Mucosa of descending colon (tissue), 3 donors: ENCODE data around the gene PROC. TPM values are rescaled to one million over a fixed set of nuclear protein-coding genes. Genes with fewer than 3 reads are reported as not detected.
"Not testable (repeated sequence)": the region's sequence is repeated elsewhere in the genome, so short reads cannot be mapped to it uniquely, and the experiment has no call there.

Experiments
- ATAC-seq: fragments of 200-7000 bp; cut with Tn5 transposase; one replicate; pipeline ENCODE4 v1.9.1; 2020; ENCODE audit warnings: mild to moderate bottlenecking, moderate library complexity
- DNase-seq, 3 donors: peaks; one replicate each; pipeline ENCODE4 v3.0.0-alpha.2; 2020
- H3K36me3 ChIP-seq: fragments of 200-600 bp; one replicate; pipeline ENCODE4 v1.8.0; 2021; ENCODE audit warnings: low read depth, mild to moderate bottlenecking
- H3K4me1 ChIP-seq: fragments of 200-600 bp; one replicate; pipeline ENCODE4 v1.8.0; 2021; ENCODE audit warnings: low read depth, mild to moderate bottlenecking
- H3K4me3 ChIP-seq: fragments of 200-600 bp; one replicate; pipeline ENCODE4 v1.8.0; 2021; ENCODE audit warnings: mild to moderate bottlenecking
- H3K9me3 ChIP-seq: fragments of 200-600 bp; one replicate; pipeline ENCODE4 v1.8.0; 2021; ENCODE audit warnings: mild to moderate bottlenecking
- intact Hi-C, 2 donors: fragments of 100-400 bp; cut with DNase I in 1 of 2; cut with micrococcal nuclease in 1 of 2; formaldehyde crosslinking; loops; one replicate each; pipeline versions ENCODE4 v1.11.0 to v1.11.1; 2022; cut with DNase I, micrococcal nuclease
- total RNA-seq, 3 donors: library from RNA; stranded (reverse); fragmentation: NEBNext Ultra II Directional in 2 of 3; extraction: Animal tissue kit (Norgen Biotek cat#: 25700) in 2 of 3; gene quantifications; one replicate each; pipeline versions ENCODE4 v1.2.1 to v1.2.4, GENCODE V29; 2021 to 2023
- TF ChIP-seq, protein P1 (sequence below): fragments of 200-600 bp; IDR thresholded peaks from one replicate; pipeline ENCODE4 v1.8.0; 2022; ENCODE audit warnings: antibody characterized with exemption, mild to moderate bottlenecking
- donor health status: DM: no; HTN: no; CAD: no; lungs with moderate emphysema.
- donor health status: DM: no; HTN: no; CAD: no.
- donor health status: DM: no; HTN: yes; CAD: no.

Gene PROC
- total RNA-seq, 3 donors from 2014 or later = 0.80 to 3.6 (median 0.95) TPM

DNA sequence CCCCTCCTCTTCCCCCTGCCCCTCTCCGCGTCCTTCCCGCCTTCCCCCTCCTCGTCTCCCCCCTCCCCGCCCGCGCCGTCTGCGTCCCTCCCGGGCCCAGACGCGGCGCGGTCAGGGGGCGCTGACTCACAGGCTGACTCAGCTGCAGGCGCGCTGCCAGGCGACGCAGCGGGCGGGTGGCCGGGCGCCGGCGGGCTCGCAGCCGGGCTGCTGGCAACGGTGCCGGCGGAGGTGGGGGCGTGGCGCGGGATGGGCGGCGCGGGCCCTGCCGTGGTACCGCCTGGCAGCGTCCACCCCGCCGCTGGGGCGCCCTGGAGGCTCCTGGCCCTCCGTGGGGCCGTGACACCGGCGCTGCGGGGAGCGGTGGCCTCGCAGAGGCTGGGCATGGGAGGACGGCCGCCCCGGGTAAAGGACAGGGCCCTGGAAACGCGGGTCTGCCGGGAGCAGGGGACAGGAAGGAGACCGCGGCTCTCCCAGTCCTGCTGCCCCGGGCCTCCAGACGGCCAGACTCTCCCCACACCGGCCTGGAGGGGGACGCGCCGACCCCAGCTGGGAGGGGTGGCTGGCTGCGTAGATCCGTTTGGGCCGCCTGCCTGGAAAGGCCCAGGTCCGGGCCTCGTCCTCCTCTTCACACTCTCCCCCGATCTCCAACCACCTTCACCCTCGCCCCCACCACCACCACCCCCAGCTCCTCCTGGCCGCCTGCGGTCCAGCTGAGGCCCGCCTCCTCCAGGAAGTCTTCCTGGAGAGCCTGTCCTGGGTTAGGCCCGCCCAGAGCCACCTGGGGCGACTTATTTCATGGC, 10.0 kb upstream of the PROC start:
- H3K9me3 ChIP-seq = no peaks in the 10 kb centered on the region
- H3K4me3 ChIP-seq = peak overlapping the region; percentile 7
- peak; percentile 90 to 96 (median 94) for DNase-seq
- no peaks in the 10 kb centered on the region for H3K36me3 ChIP-seq
- H3K4me1 ChIP-seq = peaks cover 11% of the 10 kb centered on the region
- ATAC-seq = peak; percentile 96
- intact Hi-C loops = no loop called here
- TF ChIP-seq, protein P1, sequence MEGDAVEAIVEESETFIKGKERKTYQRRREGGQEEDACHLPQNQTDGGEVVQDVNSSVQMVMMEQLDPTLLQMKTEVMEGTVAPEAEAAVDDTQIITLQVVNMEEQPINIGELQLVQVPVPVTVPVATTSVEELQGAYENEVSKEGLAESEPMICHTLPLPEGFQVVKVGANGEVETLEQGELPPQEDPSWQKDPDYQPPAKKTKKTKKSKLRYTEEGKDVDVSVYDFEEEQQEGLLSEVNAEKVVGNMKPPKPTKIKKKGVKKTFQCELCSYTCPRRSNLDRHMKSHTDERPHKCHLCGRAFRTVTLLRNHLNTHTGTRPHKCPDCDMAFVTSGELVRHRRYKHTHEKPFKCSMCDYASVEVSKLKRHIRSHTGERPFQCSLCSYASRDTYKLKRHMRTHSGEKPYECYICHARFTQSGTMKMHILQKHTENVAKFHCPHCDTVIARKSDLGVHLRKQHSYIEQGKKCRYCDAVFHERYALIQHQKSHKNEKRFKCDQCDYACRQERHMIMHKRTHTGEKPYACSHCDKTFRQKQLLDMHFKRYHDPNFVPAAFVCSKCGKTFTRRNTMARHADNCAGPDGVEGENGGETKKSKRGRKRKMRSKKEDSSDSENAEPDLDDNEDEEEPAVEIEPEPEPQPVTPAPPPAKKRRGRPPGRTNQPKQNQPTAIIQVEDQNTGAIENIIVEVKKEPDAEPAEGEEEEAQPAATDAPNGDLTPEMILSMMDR = no peak

DNA sequence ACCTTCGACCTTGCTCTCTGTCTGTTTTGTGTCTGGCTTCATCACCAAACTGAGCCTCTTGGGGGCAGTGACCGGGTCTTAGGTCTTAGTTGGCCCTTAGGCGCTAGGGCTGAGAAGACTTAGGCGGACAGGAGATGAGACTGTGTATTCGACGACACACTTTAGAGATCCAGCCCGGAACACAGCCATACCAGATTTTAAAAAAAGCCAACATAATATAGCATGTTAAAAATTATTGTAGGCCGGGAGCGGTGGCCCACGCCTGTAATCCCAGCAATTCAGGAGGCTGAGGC, 9.5 kb upstream of the PROC start:
- Histone ChIP-seq H3K4me3 (no peak overlapping the region), H3K4me1 (peaks cover 11% of the 10 kb centered on the region), H3K9me3 (no peaks in the 10 kb centered on the region), H3K36me3 (no peaks in the 10 kb centered on the region)
- DNase-seq = no peak
- TF ChIP-seq, protein P1 = no peak
- intact Hi-C loops = no loop called here
- ATAC-seq = no peak

DNA sequence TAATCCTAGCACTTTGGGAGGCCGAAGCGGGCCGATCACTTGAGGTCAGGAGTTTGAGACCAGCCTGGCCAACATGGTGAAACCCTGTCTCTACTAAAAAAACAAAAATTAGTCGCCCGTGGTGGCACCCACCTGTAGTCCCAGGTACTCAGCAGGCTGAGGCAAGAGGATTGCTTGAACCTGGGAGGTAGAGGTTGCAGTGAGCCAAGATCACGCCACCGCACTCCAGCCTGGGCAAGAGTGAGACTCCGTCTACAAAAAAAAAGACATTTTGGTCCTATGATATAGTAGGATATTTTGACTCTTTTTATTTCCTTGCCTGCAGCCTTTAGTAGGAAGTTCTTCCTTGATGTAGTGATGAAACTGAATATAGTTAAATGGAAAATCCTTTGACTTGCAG, 8.5 kb upstream of the PROC start:
- H3K36me3 ChIP-seq = not testable (repeated sequence)
- H3K4me1 ChIP-seq = peaks cover 11% of the 10 kb centered on the region

DNA sequence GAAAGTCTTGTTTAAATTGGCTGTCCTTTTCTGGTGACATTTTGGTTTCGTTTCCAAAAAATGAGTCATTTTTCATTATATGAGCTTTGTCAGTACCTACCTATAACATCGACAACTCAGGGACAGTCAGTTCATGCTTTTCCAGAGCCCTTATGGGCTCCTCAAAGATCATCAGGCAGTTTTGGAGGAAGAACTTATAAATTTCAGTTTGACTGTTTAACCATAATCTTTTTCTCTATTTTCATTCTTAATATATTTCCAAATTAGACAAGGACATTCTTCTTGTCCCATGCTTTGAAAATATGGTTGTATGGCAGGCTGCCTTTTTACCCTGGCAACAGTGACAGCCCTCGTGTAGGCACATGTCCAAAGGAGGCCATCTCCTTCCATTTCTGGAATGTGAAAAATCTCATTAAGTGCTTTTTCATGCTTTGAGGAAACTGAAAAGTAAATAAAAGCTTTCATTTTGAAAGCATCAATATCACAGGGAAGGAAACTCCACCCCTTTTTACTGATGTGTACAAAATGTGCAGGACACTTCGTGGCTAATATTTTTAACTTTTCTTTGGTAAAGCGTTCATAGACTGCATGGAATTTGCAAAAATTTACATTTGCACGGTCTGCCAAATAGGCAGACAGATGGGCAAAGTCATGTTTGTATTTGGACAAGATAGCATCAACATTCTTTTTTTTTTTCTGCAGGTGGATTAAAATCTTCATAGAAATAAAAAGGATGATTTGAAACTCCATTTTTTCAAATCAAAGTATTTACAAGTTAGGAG, 7.2 kb upstream of the PROC start:
- intact Hi-C loops = no loop called here
- Histone ChIP-seq H3K36me3 (no peaks in the 10 kb centered on the region), H3K4me3 (no peak overlapping the region), H3K4me1 (peaks cover 17% of the 10 kb centered on the region), H3K9me3 (no peaks in the 10 kb centered on the region)
- ATAC-seq (no peak), DNase-seq (no peak)
- TF ChIP-seq, protein P1 = no peak

More for the DNA sequence above, 8.5 kb upstream of the PROC start:
- DNase-seq, ATAC-seq, H3K4me3 ChIP-seq, intact Hi-C loops, H3K9me3 ChIP-seq: not testable (repeated sequence)

DNA sequence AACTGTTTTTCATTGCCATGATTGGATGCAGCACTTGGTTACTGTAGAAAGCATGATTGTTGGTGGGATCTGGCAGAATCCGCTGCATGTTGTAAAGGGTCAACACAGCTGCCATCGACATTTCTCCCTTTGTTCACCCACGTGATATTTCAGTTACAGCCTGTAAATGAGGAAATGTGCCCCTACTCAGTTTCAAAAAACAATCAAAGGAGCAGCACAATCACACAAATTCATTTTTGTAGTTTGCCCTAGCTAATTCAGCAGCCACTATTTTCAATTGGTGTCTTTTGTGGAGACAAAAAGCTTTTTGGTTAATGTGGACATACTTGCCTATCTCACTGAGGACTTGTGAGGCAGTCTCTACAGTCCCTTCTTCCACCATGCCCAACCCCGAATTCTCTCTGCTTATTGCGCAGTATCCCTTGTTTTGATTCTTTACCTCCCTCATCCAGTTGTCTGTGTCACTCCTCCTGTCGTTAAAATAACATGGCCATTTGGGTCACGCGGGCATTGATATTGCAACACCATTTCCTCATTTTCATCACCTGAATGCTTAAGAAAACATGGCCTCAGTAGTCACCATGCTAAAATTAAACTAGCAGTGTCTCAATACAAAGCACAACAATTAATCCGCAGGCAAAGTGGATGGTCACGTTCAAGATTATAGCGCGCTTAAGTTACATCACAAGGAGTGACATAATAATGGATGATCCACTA, 6.4 kb upstream of the PROC start:
- ATAC-seq (no peak), DNase-seq (no peak)
- peaks cover 17% of the 10 kb centered on the region for H3K4me1 ChIP-seq
- H3K9me3 ChIP-seq = no peaks in the 10 kb centered on the region
- no peak overlapping the region for H3K4me3 ChIP-seq
- TF ChIP-seq, protein P1 = no peak
- no peaks in the 10 kb centered on the region for H3K36me3 ChIP-seq
- intact Hi-C loops = no loop called here

DNA sequence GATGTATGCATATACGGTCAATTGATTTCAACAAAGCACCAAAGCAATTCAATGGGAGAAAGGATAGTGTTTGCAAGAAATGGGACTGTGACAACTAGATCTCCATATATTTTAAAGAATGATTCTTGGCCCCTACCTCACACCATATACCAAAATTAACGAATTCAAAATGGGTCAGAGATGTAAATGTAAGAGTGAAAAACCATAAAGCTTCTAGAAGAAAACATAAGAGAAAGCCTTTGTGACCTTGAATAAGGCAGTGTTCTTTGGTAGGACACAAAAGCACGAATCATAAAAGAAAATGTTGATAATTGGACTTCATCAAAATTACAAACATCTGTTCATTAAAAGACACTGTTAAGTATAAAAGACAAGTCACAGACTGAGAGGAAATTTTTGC, 5.0 kb upstream of the PROC start:
- TF ChIP-seq, protein P1 = no peak
- no peak for DNase-seq
- Histone ChIP-seq H3K4me1 (peaks cover 13% of the 10 kb centered on the region), H3K4me3 (no peak overlapping the region), H3K36me3 (no peaks in the 10 kb centered on the region), H3K9me3 (no peaks in the 10 kb centered on the region)
- ATAC-seq = no peak
- intact Hi-C loops = no loop called here
